G401 (cell line): ENCODE results near the gene PIK3AP1. TPM values are rescaled to one million over a fixed set of nuclear protein-coding genes. Genes with fewer than 3 reads are reported as not detected.
"Not testable (repeated sequence)": the region's sequence is repeated elsewhere in the genome, so short reads cannot be mapped to it uniquely, and the experiment has no call there.

Source experiments
- DNase-seq: peaks from one replicate; pipeline ENCODE4 v3.0.0-alpha.2; 2015; ENCODE audit warnings: low spot score
- in situ Hi-C: cut with HindIII; loops from 2 replicates; pipeline ENCODE4 v1.10.0; 2016; ENCODE audit warnings: low sequenced_read_pairs, mixed read lengths
- total RNA-seq: library from RNA; depleted of rRNA; stranded (reverse); fragments of >200 nt; shearing (Covaris generic); gene quantifications from 2 replicates; pipeline ENCODE4 v1.2.3, GENCODE V29; 2014

PIK3AP1 gene
- total RNA-seq, 1 experiment from 2014 or later, result 0.51 TPM

DNA sequence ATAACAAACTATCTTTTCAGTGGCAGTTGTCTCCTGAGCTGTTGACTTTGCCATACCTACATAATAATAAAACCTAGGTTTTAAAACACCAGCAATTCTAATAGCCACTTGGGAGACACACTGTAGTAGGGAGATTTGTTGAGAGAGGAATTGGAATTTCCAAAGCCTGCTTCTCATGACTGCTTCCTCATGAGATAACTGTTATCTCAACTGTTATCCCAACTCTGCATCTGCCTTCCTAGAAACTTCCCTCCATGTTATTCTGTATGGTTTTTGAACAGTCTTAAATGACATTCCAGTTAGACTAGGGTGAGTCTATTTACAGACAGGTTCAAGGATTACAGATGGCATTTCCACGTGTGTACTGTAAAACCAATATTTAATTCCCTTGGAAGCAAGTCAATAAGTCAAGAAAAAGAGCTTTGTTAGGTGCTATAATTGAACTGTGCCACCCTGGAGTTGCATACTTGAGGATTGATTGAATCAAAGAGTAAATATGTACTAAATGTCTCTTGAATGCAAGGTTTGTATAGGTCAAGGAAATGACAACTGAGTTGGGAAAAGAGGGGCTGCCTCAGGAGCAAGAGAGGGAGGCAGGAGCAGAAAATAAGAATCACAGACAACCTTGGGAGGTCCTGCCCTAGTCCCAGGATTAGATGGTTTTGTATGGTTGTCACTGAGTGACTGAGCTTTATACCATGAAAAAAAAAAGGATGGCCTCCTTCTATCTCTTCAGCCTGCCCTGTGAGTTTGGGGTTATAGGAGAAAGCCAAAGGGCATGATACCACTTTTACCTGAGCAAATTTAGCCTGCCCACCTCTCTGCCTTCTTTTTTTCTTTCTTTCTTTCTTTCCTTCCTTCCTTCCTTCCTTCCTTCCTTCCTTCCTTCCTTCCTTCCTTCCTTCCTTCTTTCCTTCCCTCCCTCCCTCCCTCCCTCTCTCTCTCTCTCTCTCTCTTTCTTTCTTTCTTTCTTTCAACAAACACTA is 123.6 kb downstream of the PIK3AP1 start:
- in situ Hi-C loops, result no loop called here

DNA sequence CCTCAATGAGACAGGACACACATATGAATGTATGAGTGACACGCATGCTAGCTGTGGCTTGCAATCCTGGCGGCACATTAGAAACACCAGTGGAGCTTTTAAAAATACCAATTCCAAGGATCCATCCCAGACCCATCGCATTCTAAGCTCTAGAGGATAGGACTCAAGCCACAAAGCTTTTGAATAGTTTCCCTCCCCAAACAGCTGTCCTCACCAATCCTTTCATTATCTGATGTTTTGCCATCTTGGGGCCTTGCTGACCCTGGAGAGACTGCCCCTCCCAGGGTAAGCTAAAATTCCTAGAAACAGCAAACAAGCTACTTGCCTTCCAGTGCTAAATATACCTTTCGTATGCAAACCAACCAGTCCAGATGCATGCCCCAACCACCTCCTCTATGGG is 124.6 kb downstream of the PIK3AP1 start:
- in situ Hi-C loops, result no loop called here
- no peak for DNase-seq

More for the DNA sequence above, 123.6 kb downstream of the PIK3AP1 start:
- DNase-seq, result no peak

DNA sequence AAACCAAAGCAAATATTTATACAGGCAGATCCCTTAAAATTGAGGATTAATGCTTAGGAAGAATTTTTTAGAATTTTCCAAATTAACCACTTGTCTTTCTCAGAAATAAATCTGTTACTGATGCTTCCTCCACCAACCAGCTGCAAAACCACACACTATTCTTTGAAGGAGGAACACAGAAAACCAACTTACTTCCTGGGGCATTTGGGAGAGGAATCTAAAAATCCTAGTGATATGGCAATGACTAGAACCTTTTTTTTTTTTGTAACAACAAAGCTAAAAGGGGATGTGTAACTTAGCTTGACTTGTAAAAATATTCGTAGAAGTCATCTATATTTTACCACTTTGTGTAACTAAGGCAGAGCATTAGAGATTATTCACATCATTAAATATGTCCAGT is 128.4 kb downstream of the PIK3AP1 start:
- DNase-seq, result no peak
- in situ Hi-C loops, result no loop called here

DNA sequence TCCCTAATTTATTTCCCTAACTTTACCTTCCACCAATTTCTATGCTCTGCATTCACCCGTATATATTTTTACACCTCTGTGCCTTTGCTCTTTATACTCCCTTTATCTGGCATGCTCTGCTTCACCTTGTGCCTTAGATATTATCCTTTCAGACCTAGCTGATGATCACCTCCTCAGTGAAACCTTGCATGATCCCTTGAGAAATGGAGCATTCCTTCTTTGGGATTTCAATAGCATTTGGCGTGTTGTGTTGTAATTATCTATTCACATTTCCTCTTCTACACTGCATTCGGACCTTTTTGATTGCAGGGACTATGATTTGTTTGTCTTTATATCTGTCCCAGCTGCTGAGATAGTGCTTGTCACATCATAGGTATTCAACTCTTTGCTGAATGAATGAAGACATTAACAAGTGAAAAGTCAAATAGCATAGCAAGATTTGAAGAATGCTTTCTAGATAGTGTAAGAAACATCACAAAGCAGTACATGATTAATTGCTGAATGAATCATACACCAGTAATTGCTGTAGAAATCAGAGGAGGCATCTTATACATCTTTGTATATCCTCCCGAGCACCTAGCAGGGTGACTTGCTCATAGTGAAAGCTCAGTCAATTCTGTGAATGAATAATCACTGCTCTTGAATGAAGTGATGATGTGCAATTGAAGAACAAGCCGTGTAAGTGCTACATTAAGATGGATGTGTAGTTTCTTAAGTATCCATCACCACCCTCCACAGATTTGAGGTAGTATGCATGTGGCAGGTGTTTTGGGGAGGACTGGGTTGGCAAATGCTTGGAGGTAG is 131.5 kb downstream of the PIK3AP1 start:
- DNase-seq, result no peak
- in situ Hi-C loops, result no loop called here

DNA sequence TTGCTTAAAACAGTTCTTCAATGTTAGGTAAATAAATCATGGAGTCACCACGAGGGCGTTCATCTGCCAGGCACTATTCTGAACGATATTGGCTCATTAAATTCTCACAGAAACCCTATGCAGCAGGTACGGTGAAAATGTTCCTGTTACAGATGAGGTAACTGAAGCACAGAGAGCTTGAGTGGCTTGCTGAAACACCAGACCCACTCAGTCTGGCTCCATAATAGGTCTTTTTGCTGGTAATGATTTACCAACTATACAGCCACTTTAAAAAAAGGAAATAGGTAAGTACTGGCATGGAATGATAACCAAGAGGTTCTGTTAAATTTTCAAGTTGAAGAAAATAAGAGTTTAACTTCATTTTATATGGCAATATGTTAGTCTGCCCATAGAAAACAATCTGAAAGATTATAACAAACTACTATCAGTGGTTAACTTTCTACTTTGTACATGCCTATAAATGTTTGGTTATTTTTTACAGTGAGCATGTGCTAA is 132.2 kb downstream of the PIK3AP1 start:
- no peak for DNase-seq
- in situ Hi-C loops, result no loop called here

DNA sequence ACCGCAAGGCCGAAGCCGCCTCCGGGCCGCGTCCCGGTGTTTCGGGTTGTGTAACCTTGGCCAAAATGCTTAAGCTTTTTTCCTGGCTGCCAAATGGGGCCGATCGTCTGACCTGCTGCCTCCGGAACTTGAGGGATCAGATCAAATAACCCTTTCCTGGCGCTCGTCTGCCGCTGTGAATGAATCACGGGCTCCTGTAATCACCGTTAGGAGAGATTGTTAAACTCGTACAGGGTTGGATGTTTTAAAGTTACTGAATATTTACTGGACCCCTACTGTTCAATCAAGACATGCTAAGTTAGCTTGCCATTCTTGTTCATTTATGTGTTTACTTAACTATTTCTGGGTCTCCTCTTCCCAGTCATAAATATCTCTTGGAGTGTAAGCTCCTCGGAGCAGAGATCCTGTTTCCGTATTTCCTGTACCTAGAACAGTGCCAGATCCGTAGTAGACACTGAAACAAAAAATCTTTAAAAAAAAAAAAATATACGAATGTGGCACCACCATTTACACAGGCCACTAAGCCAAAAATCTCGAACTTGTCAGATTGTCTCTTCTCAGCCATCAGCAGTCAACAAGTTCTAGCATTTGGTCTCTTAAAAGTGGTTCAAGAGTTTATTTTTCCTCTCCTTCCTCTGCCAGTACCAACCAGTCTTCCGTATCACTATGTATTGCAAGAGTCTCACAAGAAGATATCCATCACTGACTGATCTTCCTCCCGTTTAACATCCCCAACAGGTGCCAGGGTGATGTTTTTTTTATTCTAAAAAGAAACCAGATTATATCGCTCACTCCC is 132.9 kb downstream of the PIK3AP1 start:
- in situ Hi-C loops, result no loop called here
- DNase-seq, result peak; percentile 73

DNA sequence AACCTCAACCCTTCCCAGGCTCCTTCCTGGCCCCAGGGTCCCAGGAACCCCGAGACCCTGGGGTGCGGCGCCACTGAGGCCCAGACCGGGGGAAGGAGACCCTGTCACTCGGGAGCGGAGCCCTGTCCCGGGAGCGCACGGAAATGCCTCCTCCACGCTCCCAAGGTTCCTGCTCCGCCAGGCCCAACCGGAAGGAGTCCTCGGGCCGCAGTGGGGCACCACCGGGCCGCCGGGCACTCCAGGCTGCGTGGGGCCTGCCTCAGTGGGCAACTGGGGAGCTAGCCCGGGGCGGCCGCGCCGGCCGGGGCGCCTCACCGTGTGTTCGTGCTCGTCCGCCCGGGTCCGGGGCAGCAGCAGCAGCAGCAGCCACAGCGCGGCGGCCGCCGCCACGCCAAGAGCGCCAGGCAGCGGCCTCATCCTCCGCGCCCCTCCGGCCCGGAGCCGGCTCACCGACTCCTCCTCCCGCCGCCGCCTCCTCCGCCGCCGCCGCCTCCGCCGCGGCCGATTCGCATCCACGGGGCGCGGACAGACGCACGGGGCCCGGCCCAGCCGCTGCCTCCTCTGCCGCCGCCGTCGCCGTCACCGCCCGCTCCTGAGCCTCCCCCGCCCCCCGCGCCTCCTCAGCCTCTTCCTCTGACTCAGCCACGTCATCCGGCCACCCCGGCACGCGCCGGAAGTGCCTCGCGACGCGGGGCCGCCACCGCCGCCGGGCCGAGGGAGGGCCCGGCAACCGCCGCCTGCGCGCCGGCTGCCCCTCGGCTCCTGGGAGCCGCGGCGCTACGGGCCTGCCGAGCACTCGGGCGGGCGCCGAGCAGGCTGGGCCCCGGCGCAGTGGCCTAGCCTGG is 133.7 kb downstream of the PIK3AP1 start, which contains the start of gene TM9SF3:
Gene TM9SF3 (minus strand): TSS at position 594 of the 845 bp plus-strand sequence. CDS start 177 bp downstream, at position 417.
- in situ Hi-C loops, result no loop called here
- peak; percentile 88 for DNase-seq

DNA sequence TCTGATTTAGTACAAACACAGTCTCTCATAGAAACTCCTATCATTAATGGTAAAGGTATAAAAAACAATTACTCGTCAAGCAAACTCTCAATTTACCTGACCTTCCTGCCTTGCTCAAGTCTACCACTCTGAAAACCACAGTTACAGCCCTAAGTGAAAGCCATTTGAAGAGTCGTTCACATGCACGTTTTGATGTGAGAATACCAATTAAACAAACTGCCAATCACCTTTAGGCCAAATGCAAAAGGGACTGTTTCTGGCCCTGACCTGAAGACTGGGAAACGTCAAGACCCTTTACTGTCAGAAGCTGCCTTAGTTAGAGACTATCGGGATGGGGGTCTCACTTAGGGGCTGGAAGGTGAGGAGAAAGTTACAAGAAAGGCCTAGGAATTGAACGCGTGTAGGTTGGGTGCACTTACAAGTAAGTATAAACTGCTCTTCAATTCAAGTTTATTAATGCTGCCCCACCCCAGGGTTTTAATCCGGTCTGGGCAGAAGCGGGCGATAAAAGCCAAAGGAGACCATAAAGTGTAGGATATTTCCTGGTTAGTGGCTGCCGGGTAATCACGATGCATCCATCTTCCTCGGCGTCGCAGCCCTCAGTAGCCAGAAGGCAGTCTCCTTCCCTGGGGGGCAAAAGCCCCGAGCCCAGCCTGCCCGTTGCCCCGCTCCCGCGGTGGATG is 134.4 kb downstream of the PIK3AP1 start:
- in situ Hi-C loops, result no loop called here
- DNase-seq, result no peak

DNA sequence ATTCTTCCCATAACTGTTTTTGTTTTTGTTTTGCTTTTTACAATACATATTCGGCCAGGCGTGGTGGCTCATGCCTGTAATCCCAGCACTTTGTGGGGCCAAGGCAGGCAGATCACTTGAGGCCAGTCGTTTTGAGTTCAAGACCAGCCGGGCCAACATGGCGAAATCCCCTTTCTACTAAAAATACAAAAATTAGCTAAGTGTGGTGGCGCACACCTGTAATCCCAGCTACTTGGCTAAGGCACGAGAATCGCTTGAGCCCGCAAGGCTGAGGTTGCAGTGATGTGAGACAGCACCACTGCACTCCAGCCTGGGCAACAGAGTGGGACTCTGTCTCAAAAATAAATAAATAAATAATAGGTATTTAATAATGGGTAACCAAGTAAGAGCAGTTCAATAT is 135.8 kb downstream of the PIK3AP1 start:
- in situ Hi-C loops, result no loop called here
- DNase-seq, result no peak

DNA sequence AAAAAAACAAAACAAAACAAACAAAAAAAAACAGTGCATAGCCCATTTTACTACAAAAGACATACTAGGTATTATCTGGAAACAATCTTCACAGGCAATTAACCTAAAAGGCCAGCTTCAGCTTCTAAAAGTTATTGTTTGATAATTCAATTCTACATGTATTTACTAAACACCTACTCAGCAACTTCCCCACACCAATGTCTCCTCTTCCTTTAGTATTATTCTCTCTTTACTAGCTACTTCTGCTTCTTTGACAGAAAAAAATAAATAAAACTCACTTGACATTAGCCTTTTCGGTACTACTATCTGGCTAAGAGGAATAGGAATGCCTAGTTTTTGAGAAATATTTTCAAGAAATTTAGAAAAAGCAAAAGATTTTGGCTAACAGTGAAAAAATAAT is 136.3 kb downstream of the PIK3AP1 start:
- no peak for DNase-seq
- in situ Hi-C loops, result no loop called here

DNA sequence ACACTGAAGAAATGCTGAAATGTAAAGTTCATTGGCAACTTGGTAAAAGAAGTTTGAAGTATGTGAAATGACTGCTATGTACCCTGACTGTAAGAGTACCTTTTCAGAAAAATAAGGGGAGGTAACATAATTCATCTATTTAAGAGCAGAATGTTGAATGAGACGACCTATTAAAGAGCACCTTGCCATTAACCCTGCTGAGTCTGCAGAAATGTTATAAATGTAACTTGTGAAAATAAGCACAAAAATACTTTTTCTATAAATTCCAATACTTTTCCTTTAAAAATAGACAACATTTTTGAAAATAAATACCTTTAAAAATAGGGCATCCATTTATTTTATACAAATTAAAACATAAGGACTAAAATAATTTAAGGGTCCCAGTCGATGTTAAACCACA is 141.2 kb downstream of the PIK3AP1 start:
- no peak for DNase-seq
- in situ Hi-C loops, result no loop called here

DNA sequence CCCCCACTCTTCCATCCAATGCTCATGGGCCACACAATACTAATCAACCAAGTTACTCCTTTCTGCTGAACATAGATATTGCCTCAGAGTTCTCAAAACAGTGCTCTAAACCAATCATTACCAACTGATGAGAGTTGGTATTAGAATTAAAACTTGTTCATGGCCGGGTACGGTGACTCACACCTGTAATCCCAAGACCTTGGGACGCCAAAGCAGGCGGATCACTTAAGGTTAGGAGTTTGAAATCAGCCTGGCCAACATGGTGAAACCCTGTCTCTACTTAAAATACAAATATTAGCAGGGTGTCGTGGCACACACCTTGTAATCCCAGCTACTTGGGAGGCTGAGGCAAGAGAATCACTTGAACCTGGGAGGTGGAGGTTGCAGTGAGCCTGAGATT is 141.7 kb downstream of the PIK3AP1 start:
- in situ Hi-C loops, result no loop called here
- no peak for DNase-seq

DNA sequence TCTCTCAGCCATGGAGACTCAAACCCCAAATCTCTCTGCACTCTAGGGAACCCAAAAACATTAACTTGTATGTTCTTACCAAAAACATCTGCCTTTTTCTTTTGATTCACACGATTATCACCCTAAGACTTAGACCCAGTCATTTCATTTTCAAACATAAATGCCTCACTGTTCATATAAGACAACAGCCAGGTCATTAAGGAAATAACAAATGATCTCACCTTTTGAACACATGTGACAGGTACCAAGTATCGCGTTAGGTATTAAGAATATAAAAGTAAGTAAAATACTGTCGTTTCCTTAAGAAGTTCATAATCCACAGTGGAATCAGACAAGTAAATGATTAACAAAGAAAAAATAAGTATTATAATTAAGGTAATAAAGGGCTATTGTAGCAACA is 142.3 kb downstream of the PIK3AP1 start:
- no peak for DNase-seq
- in situ Hi-C loops, result no loop called here

DNA sequence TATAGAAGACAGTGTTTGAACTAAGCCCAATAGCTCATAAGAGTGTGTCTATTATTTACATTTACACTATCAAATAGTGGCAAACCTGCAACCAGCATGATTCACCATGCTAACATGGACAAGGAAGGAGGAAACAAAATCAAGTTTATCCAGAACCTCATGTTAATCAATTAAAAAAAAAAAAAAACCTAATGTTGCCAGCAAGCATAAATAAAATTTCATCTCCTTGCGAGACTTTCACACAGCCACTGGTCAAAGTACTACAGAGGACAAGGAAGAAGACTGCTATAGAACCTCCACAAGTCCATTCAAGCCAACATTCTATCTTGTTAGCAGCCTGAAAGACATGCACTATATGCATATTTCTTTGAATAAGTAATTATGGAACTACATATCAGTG is 143.2 kb downstream of the PIK3AP1 start:
- DNase-seq, result no peak
- in situ Hi-C loops, result no loop called here

DNA sequence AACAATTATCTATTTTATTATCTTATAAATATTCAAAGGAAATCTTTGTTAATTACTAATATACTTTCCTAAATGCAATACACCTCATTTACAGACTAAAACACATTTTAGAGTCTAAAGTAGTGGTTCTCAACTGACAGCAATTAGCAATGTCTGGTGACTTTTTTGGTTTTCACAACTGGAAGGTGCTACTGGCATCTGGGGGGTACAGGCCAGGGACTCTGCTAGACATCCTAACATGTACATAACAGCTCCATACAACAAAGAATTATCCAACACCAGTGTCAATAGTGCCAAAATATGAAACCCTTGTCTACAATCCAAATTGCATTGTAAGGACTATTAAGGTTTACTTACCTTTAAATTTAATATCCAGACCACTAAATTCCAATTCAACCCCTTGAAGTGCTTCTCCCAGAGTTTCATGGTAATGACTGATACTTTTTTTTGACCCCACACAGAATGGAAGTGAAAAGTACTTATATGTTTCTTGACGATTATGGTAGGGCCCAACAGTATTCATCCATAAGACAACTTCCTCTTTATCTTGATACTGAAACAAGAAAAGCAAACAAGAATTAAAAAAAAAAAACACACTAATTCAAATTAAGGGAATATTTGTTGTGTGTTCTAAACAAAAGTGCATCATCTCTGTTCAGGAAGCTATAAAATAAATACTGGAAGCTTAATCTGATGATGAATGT is 143.9 kb downstream of the PIK3AP1 start:
- no peak for DNase-seq
- in situ Hi-C loops, result no loop called here

DNA sequence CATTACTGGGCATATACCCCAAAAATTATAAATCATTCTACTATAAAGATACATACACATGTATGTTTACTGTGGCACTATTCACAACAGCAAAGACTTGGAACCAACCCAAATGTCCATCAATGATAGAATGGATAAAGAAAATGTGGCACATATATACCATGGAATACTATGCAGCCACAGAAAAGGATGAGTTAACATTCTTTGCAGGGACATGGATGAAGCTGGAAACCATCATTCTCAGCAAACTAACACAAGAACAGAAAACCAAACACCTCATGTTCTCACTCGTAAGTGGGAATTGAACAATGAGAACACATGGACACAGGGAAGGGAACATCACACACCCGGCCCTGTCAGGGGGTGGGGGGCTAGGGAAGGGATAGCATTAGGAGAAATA is 145.8 kb downstream of the PIK3AP1 start:
- in situ Hi-C loops, DNase-seq: not testable (repeated sequence)

DNA sequence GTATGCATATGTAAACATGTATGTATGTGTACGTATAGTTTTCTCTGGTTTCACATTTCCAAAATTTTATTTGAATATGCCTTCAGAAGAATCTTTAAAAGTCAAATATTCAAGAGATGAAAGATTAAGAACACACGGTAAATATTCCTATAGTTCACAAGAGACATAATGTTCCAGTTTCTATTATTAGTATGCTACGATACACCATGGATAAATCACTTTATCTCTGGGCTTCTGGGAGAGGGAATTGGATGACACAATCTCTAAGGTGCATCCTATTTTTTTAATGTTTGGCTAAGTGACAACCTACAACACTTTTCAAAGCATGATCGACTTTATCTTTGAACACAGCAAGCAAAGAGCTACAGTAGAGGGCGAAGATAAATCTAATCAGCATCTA is 147.3 kb downstream of the PIK3AP1 start:
- DNase-seq, result no peak
- in situ Hi-C loops, result no loop called here
